Esophagus squamous epithelium (tissue), 5 donors: Measurements from ENCODE around the gene AGFG2. TPM values are rescaled to one million over a fixed set of nuclear protein-coding genes. Genes with fewer than 3 reads are reported as not detected.

ENCODE experiments used
- DNase-seq: peaks from one replicate; lab custom pipeline; 2025; lab: John Stamatoyannopoulos, UW
- H3K27ac ChIP-seq, 4 donors: fragments of 200-600 bp; sonication (generic); one replicate each; pipeline ENCODE4 v1.5.1; 2016 to 2019; ENCODE audit warnings: mild to moderate bottlenecking in 1 of 4
- H3K27me3 ChIP-seq, 4 donors: fragments of 200-600 bp; sonication (generic); 1 replicate in 3 of 4; 2 replicates in 1 of 4; pipeline versions ENCODE4 v1.5.1 to v1.6.0; 2017 to 2021; ENCODE audit warnings: antibody characterized with exemption in 1 of 4
- H3K36me3 ChIP-seq, 3 donors: fragments of 200-600 bp; sonication (generic); one replicate each; pipeline ENCODE4 v1.5.1; 2016 to 2019
- H3K4me1 ChIP-seq, 3 donors: fragments of 200-600 bp; sonication (generic); one replicate each; pipeline ENCODE4 v1.5.1; 2017 to 2019
- H3K4me3 ChIP-seq, 4 donors: fragments of 200-600 bp; sonication (generic); 1 replicate in 3 of 4; 2 replicates in 1 of 4; pipeline ENCODE4 v1.5.1; 2016 to 2019; ENCODE audit warnings: mild to moderate bottlenecking in 2 of 4, moderate library complexity in 1 of 4
- H3K9me3 ChIP-seq, 3 donors: fragments of 200-600 bp; sonication (generic); one replicate each; pipeline ENCODE4 v1.5.1; 2016 to 2019
- CTCF ChIP-seq, 6 experiments: fragments of 450-650 bp in 4 of 6; fragments of 200-600 bp in 2 of 6; sonication (generic) in 2 of 6; IDR thresholded peaks; one replicate each; pipeline ENCODE4 v1.5.1; 2016 to 2019; ENCODE audit warnings: antibody characterized with exemption in 6 of 6, mild to moderate bottlenecking in 4 of 6, moderate library complexity in 4 of 6
- POLR2A ChIP-seq, 4 donors: fragments of 450-650 bp; IDR thresholded peaks; one replicate each; pipeline ENCODE4 v1.6.1; 2017; ENCODE audit warnings: antibody characterized with exemption in 4 of 4, mild to moderate bottlenecking in 4 of 4, moderate library complexity in 3 of 4
- whole genome bisulfite sequencing, 2 donors: methylation state at CpG; one replicate each; pipeline ENCODE4 v1.1.5; 2018; 5-methylcytosine and 5-hydroxymethylcytosine counted together
- intact Hi-C: fragments of 100-400 bp; cut with DNase I; formaldehyde crosslinking; loops from one replicate; pipeline ENCODE4 v1.15.0; 2022
- total RNA-seq, 4 donors: library from RNA; depleted of rRNA; stranded (reverse); fragments of >200 nt; gene quantifications; one replicate each; pipeline ENCODE4 v1.1.0, GENCODE V29; 2016
- donor health status: DM: yes; HTN: yes; CAD: no.

The AGFG2 gene
- total RNA-seq, 4 donors from 2014 or later = 14.5 to 49.2 (median 26.6) TPM

GRCh38 chr7:100582041-100582579 is 43.1 kb downstream of the AGFG2 start:
- no peak for DNase-seq

GRCh38 chr7:100582650-100583049 is 43.6 kb downstream of the AGFG2 start:
- peak overlapping the region in 3 of 4 donors; percentile 6 to 93 (median 89) for H3K4me3 ChIP-seq
- peaks cover 24 to 54% (median 38%) of the 10 kb centered on the region in 3 donors for H3K36me3 ChIP-seq
- H3K4me1 ChIP-seq = peaks cover 32 to 60% (median 39%) of the 10 kb centered on the region in 3 donors
- no peaks in the 10 kb centered on the region for H3K27me3 ChIP-seq
- no peak for DNase-seq
- intact Hi-C loops = no loop called here
- 70 to 73% methylated on average over 10 to 11 of the region's 11 CpGs for WGBS, 2 donors
- TF ChIP-seq CTCF (IDR thresholded peaks at IDR 0.05) (no peak), POLR2A (IDR thresholded peaks at IDR 0.05) (no peak)
- H3K9me3 ChIP-seq = no peaks in the 10 kb centered on the region
- peak overlapping the region; percentile 94 to 99 (median 98) for H3K27ac ChIP-seq

More at GRCh38 chr7:100582041-100582579, 43.1 kb downstream of the AGFG2 start:
- WGBS, 2 donors = 32 to 41% methylated on average over 5 to 8 of the region's 20 CpGs
- no peak for TF ChIP-seq POLR2A (IDR thresholded peaks at IDR 0.05)
- no peak for TF ChIP-seq CTCF (IDR thresholded peaks at IDR 0.05)
- intact Hi-C loops = no loop called here
- Histone ChIP-seq H3K27me3 (no peaks in the 10 kb centered on the region), H3K9me3 (no peaks in the 10 kb centered on the region), H3K4me3 (peak overlapping the region in 3 of 4 donors; percentile 6 to 93 (median 89)), H3K27ac (peak overlapping the region; percentile 94 to 99 (median 98)), H3K36me3 (peaks cover 29 to 59% (median 41%) of the 10 kb centered on the region in 3 donors), H3K4me1 (peaks cover 32 to 56% (median 35%) of the 10 kb centered on the region in 3 donors)

- H3K36me3 ChIP-seq = peaks cover 16 to 46% (median 30%) of the 10 kb centered on the region in 3 donors
- no peaks in the 10 kb centered on the region for H3K27me3 ChIP-seq
- peak; percentile 42 for DNase-seq
- peak overlapping the region; percentile 94 to 99 (median 98) for H3K27ac ChIP-seq
- intact Hi-C loops = no loop called here
- peak overlapping the region; percentile 76 to 93 (median 84) for H3K4me3 ChIP-seq
- no peak for TF ChIP-seq CTCF (IDR thresholded peaks at IDR 0.05)
- TF ChIP-seq POLR2A (IDR thresholded peaks at IDR 0.05) = peak in 1 of 4 donors; percentile 9
- H3K4me1 ChIP-seq = peaks cover 32 to 60% (median 39%) of the 10 kb centered on the region in 3 donors
- 29 to 37% methylated on average over 7 to 8 of the region's 23 CpGs for WGBS, 2 donors
- H3K9me3 ChIP-seq = no peaks in the 10 kb centered on the region
These were observed 44.4 kb downstream of the AGFG2 start for GRCh38 chr7:100583132-100584053.

- intact Hi-C loops = no loop called here
- peaks cover 32 to 60% (median 39%) of the 10 kb centered on the region in 3 donors for H3K4me1 ChIP-seq
- H3K27ac ChIP-seq = peak overlapping the region; percentile 94 to 99 (median 98)
- no peak for DNase-seq
- H3K27me3 ChIP-seq = no peaks in the 10 kb centered on the region
- WGBS, 2 donors = 36 to 62% methylated on average over 8 to 11 of the region's 15 CpGs
- H3K36me3 ChIP-seq = peaks cover 12 to 38% (median 25%) of the 10 kb centered on the region in 3 donors
- H3K4me3 ChIP-seq = peak overlapping the region; percentile 76 to 93 (median 84)
- no peaks in the 10 kb centered on the region for H3K9me3 ChIP-seq
- TF ChIP-seq POLR2A (IDR thresholded peaks at IDR 0.05) (no peak), CTCF (IDR thresholded peaks at IDR 0.05) (no peak)
These were observed 45.2 kb downstream of the AGFG2 start for GRCh38 chr7:100584054-100584682.
